ENCODE results near the gene DSCAM.

Gene DSCAM

DNA sequence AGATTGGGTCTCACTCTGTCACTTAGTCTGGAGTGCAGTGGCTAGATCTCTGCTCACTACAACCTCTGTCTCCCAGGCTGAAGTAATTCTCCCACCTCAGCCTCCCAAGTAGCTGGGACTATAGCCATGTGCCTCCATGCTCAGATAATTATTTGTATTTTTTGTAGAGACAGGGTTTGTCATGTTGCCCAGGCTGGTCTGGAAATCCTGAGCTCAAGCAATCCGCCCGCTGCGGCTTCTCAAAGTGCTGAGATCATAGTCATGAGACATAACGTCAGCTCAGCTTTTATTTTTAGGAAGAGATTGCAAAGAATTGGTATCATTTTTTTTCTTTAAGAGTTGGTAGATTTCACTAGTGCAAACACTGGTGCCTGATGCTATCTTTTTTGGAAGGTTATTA, 244.9 kb downstream of the DSCAM start:
- no peak for DNase-seq

DNA sequence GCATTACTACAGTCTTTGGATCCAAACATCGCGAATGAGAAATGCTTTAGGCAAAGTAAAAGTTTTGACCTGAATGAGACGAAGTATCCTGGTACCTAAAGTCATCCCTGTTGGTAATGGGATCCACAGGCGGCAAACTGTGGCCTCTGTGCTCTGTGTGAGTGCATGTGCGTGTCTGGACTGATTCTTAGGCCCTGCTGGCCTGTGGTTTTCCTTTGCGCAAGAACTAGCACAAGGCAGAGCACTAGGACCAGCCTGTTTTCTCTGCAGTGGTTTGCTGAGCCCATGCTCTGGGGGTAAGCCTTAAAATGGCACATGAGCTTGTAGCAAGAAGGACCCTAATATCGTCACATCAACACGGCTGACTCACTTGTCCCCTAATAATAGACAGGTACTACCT, 251.2 kb downstream of the DSCAM start:
- no peak for DNase-seq

DNA sequence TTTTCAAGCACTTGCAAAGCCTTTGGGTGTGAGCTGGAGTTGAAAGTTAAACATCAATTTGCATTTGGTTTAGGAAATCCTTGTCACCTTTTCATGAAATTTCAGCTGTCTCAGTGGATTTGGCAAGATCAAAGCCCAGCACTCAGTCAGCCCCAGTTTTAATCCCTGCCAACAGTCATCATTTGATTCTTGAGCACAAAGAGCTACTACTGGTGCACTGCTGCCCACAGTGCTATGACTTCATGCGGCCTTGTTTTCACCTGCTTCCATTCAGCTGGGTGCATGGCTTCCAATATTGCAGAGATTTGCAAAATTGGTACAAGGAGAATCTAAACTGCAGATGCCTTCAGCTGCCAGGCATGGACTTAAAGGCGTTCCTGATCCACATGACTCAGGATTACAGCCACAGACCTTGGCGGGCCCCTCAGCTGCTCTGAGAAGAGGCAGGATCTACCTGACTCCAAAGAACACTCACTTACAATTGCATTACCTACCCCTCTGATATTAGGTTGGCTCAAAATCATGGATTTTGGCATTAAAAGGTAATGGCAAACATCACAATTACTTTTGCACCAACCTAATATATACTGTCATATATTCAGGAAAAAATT, 259.1 kb downstream of the DSCAM start:
- no peak for DNase-seq

DNA sequence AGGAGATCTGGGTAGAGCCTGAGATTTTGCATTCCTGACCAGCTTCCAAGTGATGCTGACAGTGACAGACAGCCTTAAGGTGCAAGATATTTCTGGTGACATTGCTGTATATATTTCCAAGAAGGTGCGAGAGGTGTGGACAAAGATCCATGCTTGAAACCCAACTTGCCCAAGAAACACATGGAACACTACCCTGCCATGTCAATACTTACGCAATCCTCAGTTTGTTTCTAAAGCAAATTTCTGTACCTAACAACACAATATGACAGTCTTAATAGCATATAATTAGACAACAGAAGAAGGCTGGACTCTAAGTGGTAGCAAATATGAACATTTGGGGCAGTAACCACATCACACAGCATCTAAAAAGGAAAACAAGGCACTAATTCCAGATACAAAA, 260.4 kb downstream of the DSCAM start:
- no peak for DNase-seq

DNA sequence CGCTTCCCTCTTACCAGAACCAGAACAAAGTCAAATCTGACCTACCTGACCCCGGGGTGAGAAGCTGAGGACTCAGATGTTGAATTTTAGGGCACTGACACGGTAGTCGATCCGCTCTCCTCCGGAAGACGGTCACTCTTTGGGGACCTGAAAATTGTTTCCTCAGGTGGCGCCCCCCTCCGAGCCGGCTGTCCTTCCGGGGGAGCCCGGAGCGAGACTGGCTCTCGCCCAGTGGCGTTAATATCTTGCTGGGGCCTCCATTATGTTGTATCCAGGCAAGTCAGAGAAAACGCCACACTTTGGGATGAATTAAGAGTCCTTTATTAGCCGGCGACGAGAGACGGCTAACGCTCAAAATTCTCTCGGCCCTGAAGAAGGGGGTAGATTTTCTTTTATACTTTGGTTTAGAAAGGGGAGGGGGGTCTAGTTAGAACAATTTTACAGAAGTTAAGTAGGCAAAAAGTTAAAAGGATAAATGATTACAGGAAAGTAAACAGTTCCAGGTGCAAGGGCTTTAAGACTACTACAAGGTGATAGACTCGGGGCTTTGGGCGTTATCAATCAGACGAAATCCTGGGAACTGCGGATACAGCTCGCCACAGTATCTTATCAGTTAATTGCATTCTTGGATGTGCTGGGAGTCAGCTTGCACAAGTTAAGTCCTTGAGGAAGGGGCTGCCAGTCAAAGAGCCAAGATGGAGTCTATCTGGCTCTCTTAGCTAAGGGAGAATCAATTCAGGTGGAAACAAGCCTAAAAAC, 269.5 kb downstream of the DSCAM start:
- DNase-seq: no peak

DNA sequence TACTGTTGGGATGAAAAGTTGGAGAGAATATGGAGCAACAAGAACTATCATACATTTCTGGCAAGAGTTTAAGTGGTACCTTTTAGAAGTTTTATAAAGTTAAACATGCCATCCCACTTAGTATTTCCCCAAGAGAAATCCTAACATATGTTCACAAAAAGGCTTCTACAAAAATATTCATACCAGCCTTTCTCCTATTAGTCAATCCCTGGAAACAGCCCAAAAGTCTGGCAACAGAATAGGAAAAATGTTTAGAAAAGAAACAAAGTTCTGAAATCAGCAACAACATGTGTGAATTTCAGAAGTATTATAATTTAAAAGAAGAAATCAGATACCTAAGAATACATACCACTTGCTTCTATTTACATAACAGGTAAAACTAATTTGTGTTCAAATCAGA, 271.0 kb downstream of the DSCAM start:
- no peak for DNase-seq

DNA sequence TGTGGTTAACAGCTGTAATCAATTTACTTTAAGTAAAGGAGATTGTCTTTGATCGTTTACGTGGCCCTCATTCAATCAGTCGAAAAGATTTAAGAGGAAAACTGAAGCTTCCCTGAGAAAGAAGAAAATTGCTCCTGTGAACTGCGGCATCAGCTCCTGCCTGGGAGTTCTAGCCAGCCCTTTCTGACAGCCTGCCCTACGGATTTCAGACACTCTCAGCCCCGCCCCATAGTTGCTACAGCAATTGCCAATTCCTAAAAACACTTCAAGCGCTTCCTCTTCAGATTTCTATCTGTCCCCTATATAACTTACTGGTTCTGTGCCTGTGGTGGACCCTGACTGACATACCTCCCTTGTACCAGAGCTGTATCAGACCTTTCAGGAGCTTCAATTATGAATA, 277.6 kb downstream of the DSCAM start:
- DNase-seq: no peak

DNA sequence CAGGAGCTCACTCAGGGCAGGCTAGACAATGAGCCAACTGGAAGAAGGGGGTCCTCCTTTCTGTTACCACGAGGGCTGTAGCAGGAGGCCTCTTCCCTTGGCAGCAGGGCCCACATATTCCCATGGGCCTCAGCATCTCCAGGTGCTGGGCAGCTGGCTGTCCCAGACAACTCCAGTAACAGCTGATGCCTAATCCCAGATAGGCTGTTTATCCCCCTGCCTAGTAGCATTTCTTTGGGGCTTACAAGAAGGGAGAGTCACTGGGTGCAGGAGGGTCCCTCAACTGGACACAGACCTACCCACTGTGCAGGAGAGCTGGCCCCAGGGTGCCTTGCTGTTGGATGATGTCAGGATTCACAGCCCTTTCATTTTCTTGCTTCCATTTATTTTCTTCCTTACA, 278.2 kb downstream of the DSCAM start:
- DNase-seq: no peak

DNA sequence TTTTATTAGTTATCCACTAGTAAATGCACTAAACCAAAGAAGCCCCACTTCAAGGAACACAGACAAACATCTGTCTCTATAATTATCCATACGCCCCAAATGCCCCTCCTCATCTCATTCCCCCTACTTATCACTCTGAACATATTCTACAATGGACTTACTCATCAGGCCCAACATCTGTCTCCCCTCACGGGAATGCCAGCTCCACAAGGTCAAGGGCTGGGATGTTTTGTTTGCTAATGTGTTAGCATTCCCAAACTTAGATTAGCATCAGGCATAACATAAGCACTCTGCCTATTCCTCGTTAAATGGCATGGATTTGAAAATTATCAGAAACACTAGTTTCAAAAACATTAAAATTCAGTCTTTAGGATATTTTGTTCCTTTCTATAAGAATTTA, 279.5 kb downstream of the DSCAM start:
- DNase-seq: no peak

DNA sequence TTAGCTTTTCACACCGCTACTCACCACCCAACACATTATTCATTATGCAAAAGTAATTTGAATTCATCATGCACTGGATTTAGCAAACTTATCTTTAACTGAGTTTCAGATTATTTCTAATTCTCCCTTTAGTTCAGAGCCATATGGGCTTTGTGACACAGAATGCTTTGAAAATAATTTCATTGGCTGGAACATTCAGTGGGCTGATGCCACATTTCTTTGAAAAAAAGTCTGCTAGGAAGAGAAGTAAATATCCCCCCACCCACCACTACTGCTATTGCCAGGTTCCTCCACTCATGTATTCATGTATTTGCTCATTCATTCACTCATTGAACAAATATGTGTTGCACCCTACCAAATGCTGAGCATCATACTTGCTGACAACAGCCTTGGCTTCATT, 280.5 kb downstream of the DSCAM start:
- no peak for DNase-seq

DNA sequence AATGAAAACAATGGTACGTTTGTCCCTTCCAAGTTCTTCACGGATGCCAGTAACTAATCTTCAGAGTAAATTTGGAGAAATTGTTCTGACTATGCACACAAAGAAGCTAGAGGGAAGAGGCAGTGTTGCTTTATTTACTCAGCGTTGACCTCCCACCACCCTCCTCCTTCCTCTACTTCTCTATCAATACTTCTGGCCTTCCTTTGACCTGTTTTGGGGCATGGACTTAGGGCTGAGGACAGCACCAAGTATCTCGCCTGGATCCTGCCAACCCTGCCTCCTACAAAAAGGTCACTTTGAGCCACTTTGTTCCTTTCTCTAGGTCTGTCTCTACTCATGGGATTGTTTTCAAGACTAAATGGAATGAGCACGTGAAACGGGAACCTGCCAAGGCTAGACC, 282.6 kb downstream of the DSCAM start:
- no peak for DNase-seq

DNA sequence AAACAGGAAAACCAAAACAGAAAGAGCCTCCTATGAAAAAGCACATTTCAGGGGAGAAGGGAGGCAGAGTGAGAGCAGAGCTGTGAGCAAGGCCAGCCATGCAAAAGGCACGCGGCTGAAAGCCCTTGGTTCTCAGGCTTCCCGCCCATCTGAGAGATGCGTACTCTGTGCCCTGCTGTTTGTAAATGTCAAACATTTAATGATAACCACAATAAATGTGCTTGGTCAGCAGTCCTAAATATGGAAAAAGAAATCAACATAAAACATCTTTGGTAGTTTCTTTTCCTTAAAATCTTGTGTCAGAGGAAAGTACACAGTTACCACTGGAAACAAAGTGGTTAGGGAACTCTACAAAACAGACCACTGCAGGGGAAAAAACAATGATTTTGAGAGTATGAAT, 283.1 kb downstream of the DSCAM start:
- no peak for DNase-seq

DNA sequence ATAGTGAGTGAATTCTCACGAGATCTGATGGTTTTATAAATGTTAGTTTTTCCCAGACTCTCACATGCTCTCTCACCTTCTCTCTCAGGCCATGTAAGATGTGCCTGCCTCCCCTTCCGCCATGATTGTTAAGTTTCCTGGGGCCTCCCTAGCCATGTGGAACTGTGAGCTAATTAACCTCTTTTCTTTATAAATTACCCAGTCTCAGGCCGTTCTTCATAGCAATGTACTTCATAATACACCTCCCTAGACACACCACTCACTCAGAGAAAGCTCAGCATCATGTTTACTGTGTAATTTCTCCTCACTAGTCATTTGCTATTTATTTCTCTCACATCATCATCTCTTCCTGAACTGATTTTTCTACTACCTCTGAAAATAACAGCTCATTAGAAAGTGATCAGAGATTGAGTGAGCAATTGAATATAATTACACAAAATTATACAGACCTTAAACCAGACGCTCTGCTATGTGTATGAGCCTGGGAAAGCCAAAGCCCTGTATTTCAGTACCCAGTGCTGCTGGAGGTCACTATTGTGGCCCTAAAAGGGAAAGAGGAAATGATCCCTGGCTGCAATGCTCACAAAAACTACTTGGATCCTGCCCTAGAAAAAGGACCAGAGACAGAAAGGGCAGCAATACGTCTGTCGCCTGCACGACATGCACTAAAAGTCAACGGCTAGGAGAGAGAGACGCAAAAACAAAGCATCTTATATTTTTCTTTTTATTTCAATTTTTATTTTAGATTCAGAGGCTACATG, 284.5 kb downstream of the DSCAM start:
- DNase-seq: no peak

DNA sequence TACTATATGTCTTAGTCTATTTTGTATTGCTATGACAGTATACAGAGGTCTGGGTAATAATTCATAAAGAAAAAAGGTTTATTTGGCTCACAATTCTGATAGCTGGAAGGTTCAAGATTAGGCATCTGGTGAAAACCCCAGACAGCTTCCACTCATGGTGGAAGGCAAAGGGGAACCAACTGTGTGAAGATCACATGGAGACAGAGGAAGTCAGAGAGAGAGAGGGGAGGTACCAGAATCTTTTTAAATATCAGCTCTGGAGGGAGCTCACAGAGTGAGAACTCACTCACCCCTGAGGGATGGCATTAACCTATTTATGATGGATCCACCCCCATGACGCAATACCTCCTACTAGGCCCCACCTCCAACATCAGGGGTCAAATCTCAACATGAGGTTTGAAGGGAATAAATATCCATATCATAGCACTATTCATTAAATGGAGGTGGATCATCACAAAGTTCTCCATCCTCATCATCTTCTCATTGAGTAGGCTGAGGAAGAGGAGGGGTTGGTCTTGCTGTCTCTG, 290.5 kb downstream of the DSCAM start:
- no peak for DNase-seq

DNA sequence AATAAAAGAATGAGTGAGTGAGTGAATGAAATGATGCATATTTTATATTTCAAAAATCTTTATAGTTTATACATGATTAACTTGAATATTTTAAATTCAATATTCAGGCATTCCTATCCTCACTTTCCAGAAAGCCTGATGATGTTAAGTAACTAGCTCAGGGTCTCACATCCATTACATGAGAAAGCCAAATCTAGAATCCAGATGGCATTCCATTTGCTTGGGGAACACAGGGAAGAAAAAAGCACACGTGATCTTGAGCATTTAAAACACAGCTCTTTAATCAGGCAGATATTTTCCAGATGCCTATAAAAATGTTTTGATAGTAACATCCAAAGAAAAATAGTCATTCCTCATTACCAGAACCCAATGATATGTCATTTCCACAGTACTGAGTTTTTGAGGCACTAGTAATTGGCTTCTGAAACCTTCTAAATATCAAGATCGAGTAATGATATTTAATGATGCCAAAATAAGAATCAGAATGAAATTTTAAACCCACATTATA, 291.9 kb downstream of the DSCAM start:
- no peak for DNase-seq

DNA sequence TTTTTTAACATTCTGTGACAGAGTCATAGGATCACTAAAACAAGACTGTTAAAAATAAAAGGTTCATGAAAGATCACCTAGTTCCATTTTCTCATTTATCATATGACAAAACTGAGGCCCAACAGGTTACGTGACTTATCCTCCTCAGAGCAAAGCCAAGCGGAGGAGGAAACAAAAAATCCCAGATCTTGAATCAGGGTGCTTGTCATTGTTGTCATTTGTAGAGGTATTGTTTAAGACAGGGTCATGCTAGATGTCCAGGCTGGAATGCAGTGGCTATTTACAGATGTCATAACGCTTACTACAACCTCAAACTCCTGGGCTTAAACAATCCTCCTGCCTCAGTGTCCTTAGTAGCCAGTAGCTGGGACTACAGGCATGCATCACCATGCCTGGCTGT, 293.2 kb downstream of the DSCAM start:
- no peak for DNase-seq

DNA sequence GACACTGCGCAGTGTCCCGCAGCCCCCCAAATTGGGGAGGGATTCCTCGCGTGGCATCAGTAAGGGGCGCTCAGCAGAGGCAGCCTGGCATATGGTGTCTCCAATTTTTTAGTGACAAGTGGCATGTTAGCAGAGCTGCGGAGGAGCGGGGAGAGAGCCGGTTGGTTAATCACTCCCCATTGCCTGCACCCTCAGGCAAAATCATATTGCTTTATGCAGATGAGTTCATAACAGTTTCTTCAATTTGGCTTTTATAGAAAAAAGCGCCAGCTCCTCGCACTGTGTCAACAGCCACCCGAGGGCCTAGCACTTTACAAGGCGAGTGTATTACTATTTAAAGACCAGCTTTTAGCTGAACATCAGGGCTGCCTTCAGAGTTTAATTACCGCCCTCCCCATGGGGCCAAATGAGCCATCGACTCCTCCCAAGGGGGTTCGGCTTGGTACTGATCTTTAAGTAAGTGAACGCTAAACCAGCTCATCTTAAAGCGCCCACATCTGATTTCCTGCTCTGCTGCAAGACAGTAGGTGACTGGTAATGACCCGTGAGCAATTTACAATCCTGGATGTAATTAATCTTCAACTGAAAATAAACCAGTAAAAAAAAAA, 298.9 kb downstream of the DSCAM start:
- no peak for DNase-seq

DNA sequence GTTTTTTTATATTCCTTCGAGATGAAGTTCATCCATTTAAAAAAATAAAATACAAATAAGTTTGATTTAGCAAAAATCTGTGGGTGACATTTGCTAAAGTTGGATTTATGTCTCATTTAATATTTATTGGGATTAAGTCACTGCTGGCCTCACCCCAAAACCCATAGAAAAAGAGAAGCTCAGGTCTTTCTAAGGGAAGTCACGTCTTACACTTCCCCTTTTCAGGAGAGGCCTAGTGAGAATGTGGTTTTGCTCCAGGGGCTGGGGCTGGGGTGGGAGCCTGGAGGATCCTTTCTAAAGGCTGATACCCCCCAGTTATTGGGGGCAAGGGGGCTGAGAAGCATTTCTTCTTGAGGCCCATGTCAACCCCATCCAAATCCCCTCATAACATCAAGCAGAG, 300.3 kb downstream of the DSCAM start:
- no peak for DNase-seq

DNA sequence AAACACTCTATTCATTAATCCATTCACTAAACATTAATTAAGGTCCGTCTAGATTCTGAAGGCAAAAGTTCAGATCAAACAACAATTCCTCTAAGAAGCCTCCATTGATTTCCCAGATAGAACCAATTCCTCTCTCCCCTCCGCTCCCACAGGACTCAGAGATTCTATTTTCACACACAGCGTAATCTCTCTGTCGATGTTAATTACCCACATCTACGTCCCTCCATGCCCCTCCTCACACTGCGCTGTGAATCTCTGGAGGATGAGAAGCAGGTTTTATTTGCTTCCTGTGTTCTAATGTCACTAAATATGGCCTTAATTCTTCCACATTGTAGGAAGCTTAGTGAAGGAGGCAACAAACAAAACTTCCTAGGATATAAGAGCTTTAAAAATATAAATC, 306.7 kb downstream of the DSCAM start:
- DNase-seq: no peak

DNA sequence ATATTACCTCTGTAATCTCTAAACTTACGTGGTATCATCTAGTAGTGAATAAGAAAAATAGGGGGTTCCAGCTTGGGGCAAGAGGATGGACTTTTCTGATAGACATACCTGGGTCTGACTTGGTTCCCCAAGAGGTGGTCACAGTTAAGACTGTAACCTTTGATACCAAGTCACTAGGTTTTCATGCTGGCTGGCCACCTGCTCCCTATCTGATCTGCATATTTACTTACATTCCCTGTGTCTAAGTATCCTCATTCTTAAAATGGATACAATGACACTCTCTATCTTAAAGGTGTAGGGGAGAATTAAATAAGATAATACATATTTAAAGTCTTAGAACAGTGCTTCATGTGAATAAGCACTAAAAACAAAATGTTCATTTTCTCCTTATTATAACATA, 312.1 kb downstream of the DSCAM start:
- DNase-seq: no peak

DNA sequence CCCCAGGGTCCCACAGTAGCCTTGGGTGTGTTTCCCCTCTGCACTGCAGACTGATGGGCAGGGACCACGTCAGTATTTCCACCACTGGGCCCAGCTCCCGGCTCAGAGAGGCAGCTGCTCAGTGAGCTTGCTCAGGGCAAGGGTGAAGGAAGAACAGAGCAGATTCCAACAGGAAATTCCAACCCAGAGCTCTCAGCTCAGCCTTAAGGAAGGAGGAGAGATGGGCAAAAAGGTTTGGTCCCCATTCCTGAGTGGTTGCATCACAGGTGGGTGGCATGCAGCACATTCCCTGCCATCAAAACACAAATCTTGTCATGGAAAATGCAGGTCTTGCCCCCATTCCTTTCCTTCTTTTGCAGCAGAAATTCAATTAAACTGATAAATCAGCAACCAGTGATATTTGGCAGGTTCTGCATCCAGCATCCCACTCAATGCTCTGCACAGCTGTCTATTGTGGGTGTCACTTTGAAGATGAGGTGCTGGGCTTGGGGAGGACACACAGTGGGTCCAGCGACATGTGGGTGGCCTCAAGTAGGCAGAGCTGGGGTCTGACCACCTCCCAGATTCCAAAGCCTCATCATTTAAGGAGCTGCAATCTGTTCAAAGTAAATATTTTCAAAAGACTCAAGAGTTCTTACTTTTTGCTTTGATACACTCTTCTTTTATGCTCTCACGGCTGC, 315.4 kb downstream of the DSCAM start:
- DNase-seq: no peak

DNA sequence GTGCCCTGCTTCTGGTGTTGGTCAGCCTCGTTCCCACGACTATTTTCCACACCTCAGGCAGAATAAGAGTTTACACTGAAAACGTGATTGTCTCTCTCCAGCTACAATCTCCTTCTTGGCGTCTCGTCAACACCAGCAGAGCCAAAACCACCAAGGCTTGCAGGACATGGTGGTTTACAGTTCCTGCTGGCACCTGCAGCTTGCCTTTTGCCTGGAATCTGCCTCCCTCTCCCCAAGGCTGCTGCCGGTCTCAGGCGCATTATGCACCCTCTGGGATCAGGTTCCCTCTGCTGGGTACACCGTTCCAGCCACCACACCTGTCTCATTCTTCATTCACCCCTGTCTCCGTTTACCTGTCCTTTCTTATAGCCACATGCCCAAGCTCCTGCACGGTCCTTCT, 315.9 kb downstream of the DSCAM start:
- DNase-seq: no peak

DNA sequence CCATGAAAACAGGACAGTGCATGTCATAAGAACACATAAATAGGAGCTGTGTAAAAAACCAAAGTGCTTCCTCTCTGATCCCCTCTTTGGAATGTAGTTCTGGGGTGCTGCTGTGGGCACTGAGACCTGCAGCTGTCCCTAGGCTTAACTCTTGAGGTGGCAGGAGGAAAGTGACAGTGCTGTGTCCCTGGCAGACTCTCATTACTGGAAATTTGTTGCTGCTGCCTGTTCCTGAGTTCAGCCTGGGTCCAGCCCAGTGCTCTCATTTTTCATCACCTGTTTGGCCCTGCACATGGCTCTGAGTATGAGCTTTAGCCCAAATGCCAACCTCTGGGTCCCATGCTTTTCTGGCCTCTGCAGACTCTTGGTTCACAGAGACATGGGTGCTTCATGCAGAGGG, 329.3 kb downstream of the DSCAM start:
- no peak for DNase-seq

Measured in CD4-positive, alpha-beta T cell treated with Interleukin-10 for 1 hour (primary cell).